ENCODE results near the gene KBTBD8.

DNA sequence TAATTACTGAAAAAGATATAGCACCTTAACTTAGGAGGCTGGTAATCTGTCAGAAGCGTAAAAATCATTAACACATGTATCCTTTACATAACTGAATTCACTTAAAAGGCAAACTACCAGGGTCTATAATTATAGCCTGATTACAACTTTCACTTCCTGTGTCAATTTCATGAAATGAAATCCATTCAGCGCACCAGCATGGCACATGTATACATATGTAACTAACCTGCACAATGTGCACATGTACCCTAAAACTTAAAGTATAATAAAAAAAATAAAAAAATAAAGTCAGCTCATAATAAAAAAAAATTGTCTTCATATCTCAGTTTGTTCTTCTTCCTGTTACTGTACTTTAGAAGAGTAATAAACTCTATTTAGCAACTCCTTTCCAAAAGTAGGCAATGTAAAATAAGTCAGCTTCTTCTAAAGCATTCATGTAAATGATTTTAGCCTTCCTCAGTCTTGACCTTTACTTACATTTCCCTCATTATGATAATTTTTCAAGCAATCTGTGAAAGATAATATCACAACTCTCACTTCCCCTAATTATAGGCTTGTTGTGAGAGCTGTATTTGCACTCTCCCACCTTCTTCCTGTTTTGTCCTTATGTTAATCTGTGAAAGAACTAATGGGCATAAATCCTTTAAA lies 50.1 kb downstream of the KBTBD8 start:
- TF ChIP-seq, protein P1, sequence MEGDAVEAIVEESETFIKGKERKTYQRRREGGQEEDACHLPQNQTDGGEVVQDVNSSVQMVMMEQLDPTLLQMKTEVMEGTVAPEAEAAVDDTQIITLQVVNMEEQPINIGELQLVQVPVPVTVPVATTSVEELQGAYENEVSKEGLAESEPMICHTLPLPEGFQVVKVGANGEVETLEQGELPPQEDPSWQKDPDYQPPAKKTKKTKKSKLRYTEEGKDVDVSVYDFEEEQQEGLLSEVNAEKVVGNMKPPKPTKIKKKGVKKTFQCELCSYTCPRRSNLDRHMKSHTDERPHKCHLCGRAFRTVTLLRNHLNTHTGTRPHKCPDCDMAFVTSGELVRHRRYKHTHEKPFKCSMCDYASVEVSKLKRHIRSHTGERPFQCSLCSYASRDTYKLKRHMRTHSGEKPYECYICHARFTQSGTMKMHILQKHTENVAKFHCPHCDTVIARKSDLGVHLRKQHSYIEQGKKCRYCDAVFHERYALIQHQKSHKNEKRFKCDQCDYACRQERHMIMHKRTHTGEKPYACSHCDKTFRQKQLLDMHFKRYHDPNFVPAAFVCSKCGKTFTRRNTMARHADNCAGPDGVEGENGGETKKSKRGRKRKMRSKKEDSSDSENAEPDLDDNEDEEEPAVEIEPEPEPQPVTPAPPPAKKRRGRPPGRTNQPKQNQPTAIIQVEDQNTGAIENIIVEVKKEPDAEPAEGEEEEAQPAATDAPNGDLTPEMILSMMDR (conservative IDR thresholded peaks at IDR 0.05 in 1 of 2, IDR thresholded peaks at IDR 0.05 in 1 of 2; ENCODE audit: low read depth in 1 of 2, low read length in 2 of 2), result no peak
- no peak for TF ChIP-seq EZH2 (IDR thresholded peaks at IDR 0.05; ENCODE audit: low read length, missing control alignments)

All from fibroblast of lung (primary cell).